HFF-Myc (cell line): ENCODE data around the gene AP3D1.

Experiments
- DNase-seq: peaks from one replicate; pipeline ENCODE4 v3.0.0-alpha.2; 2011; ENCODE audit warnings: low read depth; ENCODE audit errors: extremely low read depth
- H3K4me3 ChIP-seq: replicated peaks from 2 replicates; pipeline ENCODE4 v1.5.1; 2011; ENCODE audit warnings: low read depth, mild to moderate bottlenecking, control low read depth, low read length
- CTCF ChIP-seq: IDR thresholded peaks from 2 replicates; pipeline ENCODE4 v1.5.1; 2012; ENCODE audit warnings: mild to moderate bottlenecking, low read depth, low read length, control low read depth; ENCODE audit errors: missing control alignments

The AP3D1 gene

GRCh38 chr19:2051773-2052704, 99.3 kb downstream of the AP3D1 start:
- peak overlapping the region; percentile 69; the same call in 1 of the 2 replicates for H3K4me3 ChIP-seq
- no peak for DNase-seq
- TF ChIP-seq CTCF = no peak

- TF ChIP-seq CTCF = peak; percentile 58
- no peak for DNase-seq
- peak within 1 kb of the TSS; percentile 69 for H3K4me3 ChIP-seq
These were observed 100.2 kb downstream of the AP3D1 start, which contains the start of gene MKNK2 for GRCh38 chr19:2050991-2051772. Gene MKNK2, minus strand, starts transcription at chr19:2051244. Its CDS starts 393 bp downstream, at chr19:2050851.
